ENCODE results near the gene EPB41L1.

EPB41L1 gene

DNA sequence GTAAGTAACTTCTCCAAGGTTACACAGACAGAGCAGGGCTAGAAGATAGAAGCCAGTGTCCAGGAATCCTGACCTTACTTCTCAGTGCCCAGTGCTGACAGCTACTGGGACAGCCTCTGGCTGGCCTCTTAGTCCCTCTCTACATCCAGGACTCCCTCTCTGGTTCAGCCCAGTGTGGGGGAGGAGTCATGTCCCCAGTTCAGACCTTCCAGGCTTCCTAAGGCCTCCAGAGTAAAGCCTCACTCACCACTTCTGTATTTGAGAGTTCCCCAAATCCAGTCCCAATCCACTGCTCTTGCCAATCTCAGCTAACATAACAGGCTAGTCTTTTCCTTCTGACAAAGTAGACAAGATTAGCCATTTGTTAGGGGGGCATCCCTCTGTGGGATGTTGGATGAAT, 36.9 kb upstream of the EPB41L1 start:
- TF ChIP-seq, protein P1, sequence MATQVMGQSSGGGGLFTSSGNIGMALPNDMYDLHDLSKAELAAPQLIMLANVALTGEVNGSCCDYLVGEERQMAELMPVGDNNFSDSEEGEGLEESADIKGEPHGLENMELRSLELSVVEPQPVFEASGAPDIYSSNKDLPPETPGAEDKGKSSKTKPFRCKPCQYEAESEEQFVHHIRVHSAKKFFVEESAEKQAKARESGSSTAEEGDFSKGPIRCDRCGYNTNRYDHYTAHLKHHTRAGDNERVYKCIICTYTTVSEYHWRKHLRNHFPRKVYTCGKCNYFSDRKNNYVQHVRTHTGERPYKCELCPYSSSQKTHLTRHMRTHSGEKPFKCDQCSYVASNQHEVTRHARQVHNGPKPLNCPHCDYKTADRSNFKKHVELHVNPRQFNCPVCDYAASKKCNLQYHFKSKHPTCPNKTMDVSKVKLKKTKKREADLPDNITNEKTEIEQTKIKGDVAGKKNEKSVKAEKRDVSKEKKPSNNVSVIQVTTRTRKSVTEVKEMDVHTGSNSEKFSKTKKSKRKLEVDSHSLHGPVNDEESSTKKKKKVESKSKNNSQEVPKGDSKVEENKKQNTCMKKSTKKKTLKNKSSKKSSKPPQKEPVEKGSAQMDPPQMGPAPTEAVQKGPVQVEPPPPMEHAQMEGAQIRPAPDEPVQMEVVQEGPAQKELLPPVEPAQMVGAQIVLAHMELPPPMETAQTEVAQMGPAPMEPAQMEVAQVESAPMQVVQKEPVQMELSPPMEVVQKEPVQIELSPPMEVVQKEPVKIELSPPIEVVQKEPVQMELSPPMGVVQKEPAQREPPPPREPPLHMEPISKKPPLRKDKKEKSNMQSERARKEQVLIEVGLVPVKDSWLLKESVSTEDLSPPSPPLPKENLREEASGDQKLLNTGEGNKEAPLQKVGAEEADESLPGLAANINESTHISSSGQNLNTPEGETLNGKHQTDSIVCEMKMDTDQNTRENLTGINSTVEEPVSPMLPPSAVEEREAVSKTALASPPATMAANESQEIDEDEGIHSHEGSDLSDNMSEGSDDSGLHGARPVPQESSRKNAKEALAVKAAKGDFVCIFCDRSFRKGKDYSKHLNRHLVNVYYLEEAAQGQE (IDR thresholded peaks at IDR 0.05; ENCODE audit: insufficient read depth in 1 of 2, low read depth in 2 of 2, low read length in 2 of 2), result no peak
- TF ChIP-seq FOXP2 (optimal IDR thresholded peaks at IDR 0.05; ENCODE audit: borderline replicate concordance, extremely low read depth, extremely low read length, insufficient read depth) (no peak), SIN3A (IDR thresholded peaks at IDR 0.05; ENCODE audit: borderline replicate concordance, insufficient read depth, low read length) (no peak), POLR2AphosphoS5 (IDR thresholded peaks at IDR 0.05; ENCODE audit: low read depth, low read length) (no peak), TAF1 (IDR thresholded peaks at IDR 0.05; ENCODE audit: borderline replicate concordance, insufficient read depth, low read length) (no peak)

DNA sequence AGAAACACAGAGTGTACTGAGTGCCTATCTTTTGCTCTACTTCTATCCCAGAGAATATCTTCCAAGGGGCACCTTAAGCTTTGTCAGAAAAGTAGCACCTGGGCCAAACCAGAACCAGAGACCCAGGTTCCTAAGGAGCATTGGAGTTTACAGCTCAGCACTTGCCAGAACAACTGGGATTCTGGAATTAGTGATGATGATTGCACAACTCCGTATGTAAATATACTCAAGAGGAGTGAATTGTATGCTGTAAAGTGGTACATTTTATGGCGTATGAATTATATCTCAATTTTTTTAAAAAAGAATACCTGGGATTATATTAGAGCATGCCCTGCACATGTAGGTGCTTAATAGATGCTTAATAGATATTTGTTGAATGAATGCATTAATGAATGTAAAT, 36.2 kb upstream of the EPB41L1 start:
- no peak for TF ChIP-seq TAF1 (IDR thresholded peaks at IDR 0.05; ENCODE audit: borderline replicate concordance, insufficient read depth, low read length)
- TF ChIP-seq SIN3A (IDR thresholded peaks at IDR 0.05; ENCODE audit: borderline replicate concordance, insufficient read depth, low read length), result no peak
- TF ChIP-seq POLR2AphosphoS5 (IDR thresholded peaks at IDR 0.05; ENCODE audit: low read depth, low read length), result no peak
- no peak for TF ChIP-seq FOXP2 (optimal IDR thresholded peaks at IDR 0.05; ENCODE audit: borderline replicate concordance, extremely low read depth, extremely low read length, insufficient read depth)
- TF ChIP-seq, protein P1 (IDR thresholded peaks at IDR 0.05; ENCODE audit: insufficient read depth in 1 of 2, low read depth in 2 of 2, low read length in 2 of 2), result no peak

DNA sequence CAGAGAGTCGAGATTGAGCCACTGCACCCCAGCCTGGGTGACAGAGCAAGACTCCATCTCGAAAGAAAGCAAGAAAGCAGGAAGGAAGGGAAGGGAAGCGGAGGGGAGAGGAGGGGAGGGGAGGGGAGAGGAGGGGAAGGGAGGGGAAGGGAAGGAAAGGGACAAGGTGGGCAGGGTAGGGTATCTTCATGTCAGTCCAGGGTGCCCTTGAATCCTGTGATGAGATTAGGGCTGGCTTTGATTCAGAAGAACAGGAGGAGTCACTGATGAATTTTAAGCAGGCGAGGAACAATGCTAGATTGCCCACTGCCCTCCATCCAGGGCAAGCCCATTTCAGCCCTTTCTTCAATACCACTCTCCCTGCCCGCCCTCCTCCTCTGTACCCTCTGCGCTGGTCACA, 35.0 kb upstream of the EPB41L1 start:
- TF ChIP-seq SIN3A (IDR thresholded peaks at IDR 0.05; ENCODE audit: borderline replicate concordance, insufficient read depth, low read length) (no peak), TAF1 (IDR thresholded peaks at IDR 0.05; ENCODE audit: borderline replicate concordance, insufficient read depth, low read length) (no peak), FOXP2 (optimal IDR thresholded peaks at IDR 0.05; ENCODE audit: borderline replicate concordance, extremely low read depth, extremely low read length, insufficient read depth) (no peak), POLR2AphosphoS5 (IDR thresholded peaks at IDR 0.05; ENCODE audit: low read depth, low read length) (no peak)
- TF ChIP-seq, protein P1 (IDR thresholded peaks at IDR 0.05; ENCODE audit: insufficient read depth in 1 of 2, low read depth in 2 of 2, low read length in 2 of 2), result no peak

DNA sequence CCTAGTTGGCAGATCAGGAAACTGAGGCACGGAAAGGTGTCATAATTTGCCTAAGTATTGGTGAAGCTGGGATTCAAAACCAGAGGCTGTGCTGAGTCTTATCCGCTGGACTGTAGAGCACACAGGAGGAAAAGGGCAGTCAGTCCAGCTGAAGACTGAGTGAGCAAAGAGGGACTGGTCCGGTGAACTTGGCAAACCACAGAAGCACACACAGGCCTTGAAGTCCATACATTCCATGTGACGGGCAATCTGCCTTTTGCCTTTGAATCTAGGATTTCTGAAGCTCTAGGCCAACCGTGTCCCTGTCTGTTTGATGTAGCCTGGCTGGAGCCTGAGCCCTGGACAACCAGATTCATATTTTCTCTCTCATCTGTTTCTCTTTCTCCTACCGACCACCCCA, 34.3 kb upstream of the EPB41L1 start:
- TF ChIP-seq POLR2AphosphoS5 (IDR thresholded peaks at IDR 0.05; ENCODE audit: low read depth, low read length) (no peak), TAF1 (IDR thresholded peaks at IDR 0.05; ENCODE audit: borderline replicate concordance, insufficient read depth, low read length) (no peak), FOXP2 (optimal IDR thresholded peaks at IDR 0.05; ENCODE audit: borderline replicate concordance, extremely low read depth, extremely low read length, insufficient read depth) (no peak), SIN3A (IDR thresholded peaks at IDR 0.05; ENCODE audit: borderline replicate concordance, insufficient read depth, low read length) (no peak)
- TF ChIP-seq, protein P1 (IDR thresholded peaks at IDR 0.05; ENCODE audit: insufficient read depth in 1 of 2, low read depth in 2 of 2, low read length in 2 of 2), result no peak

DNA sequence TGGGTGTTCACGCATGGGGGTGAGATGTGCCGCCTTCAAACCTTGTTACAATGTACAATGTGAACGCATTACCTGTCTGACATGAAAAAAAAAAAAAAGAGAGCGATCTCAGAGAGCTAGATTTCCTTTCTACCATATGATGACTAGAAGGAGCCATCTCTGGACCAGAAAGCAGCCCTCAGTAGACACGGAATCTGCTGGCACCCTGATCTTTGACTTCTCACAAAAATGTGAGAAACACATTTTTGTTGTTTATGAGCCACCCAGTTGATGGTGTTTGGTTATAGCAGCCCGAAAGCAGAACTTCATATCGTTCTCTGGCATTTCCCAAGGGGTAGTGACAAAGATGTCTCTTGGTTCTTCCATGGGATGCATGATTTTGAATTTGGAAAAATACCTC, 33.5 kb upstream of the EPB41L1 start:
- no peak for TF ChIP-seq TAF1 (IDR thresholded peaks at IDR 0.05; ENCODE audit: borderline replicate concordance, insufficient read depth, low read length)
- no peak for TF ChIP-seq POLR2AphosphoS5 (IDR thresholded peaks at IDR 0.05; ENCODE audit: low read depth, low read length)
- TF ChIP-seq FOXP2 (optimal IDR thresholded peaks at IDR 0.05; ENCODE audit: borderline replicate concordance, extremely low read depth, extremely low read length, insufficient read depth), result no peak
- TF ChIP-seq, protein P1 (IDR thresholded peaks at IDR 0.05; ENCODE audit: insufficient read depth in 1 of 2, low read depth in 2 of 2, low read length in 2 of 2), result no peak
- TF ChIP-seq SIN3A (IDR thresholded peaks at IDR 0.05; ENCODE audit: borderline replicate concordance, insufficient read depth, low read length), result no peak

Data from PFSK-1 (cell line).